ENCODE results near the gene INPP5D.

INPP5D gene

GRCh38 chr2:233209533-233210171 lies 149.5 kb downstream of the INPP5D start:
- Histone ChIP-seq H3K36me3 (ENCODE audit: low read length) (no peaks in the 10 kb centered on the region), H3K79me2 (ENCODE audit: insufficient read depth, low read length) (no peaks in the 10 kb centered on the region), H3K27me3 (ENCODE audit: low read length) (no peaks in the 10 kb centered on the region), H4K20me1 (ENCODE audit: low read depth, low read length) (no peaks in the 10 kb centered on the region), H2AFZ (ENCODE audit: low read depth, low read length, severe bottlenecking) (no peak overlapping the region), H3K9me2 (replicated peaks; ENCODE audit: insufficient read depth, low read length) (no peaks in the 10 kb centered on the region), H3K9ac (ENCODE audit: low read length) (no peak overlapping the region), H3K9me3 (ENCODE audit: insufficient read depth, low read length) (no peaks in the 10 kb centered on the region), H3K4me3 (ENCODE audit: insufficient read depth, low read length, poor library complexity, severe bottlenecking) (no peak overlapping the region), H3F3A (ENCODE audit: insufficient read depth) (no peaks in the 10 kb centered on the region), H3K27ac (ENCODE audit: low read depth, low read length) (no peak overlapping the region), H3K4me2 (ENCODE audit: low read depth, low read length, poor library complexity, severe bottlenecking) (no peak overlapping the region)
- TF ChIP-seq EZH2phosphoT487 (conservative IDR thresholded peaks at IDR 0.05; ENCODE audit: low read length) (no peak), CTCF (IDR thresholded peaks at IDR 0.05; ENCODE audit: insufficient read depth, low read length, poor library complexity, severe bottlenecking) (no peak)

GRCh38 chr2:233210281-233210680 lies 150.1 kb downstream of the INPP5D start:
- Histone ChIP-seq H3K9me3 (ENCODE audit: insufficient read depth, low read length) (no peaks in the 10 kb centered on the region), H3K79me2 (ENCODE audit: insufficient read depth, low read length) (no peaks in the 10 kb centered on the region), H3K27ac (ENCODE audit: low read depth, low read length) (no peak overlapping the region), H4K20me1 (ENCODE audit: low read depth, low read length) (no peaks in the 10 kb centered on the region), H3K4me2 (ENCODE audit: low read depth, low read length, poor library complexity, severe bottlenecking) (no peak overlapping the region), H3K27me3 (ENCODE audit: low read length) (no peaks in the 10 kb centered on the region), H3F3A (ENCODE audit: insufficient read depth) (no peaks in the 10 kb centered on the region), H3K36me3 (ENCODE audit: low read length) (no peaks in the 10 kb centered on the region), H3K9me2 (replicated peaks; ENCODE audit: insufficient read depth, low read length) (no peaks in the 10 kb centered on the region), H3K9ac (ENCODE audit: low read length) (no peak overlapping the region), H3K4me3 (ENCODE audit: insufficient read depth, low read length, poor library complexity, severe bottlenecking) (no peak overlapping the region), H2AFZ (ENCODE audit: low read depth, low read length, severe bottlenecking) (no peak overlapping the region)
- no peak for TF ChIP-seq EZH2phosphoT487 (conservative IDR thresholded peaks at IDR 0.05; ENCODE audit: low read length)
- TF ChIP-seq CTCF (IDR thresholded peaks at IDR 0.05; ENCODE audit: insufficient read depth, low read length, poor library complexity, severe bottlenecking): no peak

- H3K36me3 ChIP-seq (ENCODE audit: low read length): no peaks in the 10 kb centered on the region
- H3K9ac ChIP-seq (ENCODE audit: low read length): no peak overlapping the region
- H3F3A ChIP-seq (ENCODE audit: insufficient read depth): no peaks in the 10 kb centered on the region
- no peaks in the 10 kb centered on the region for H3K9me3 ChIP-seq (ENCODE audit: insufficient read depth, low read length)
- no peak overlapping the region for H3K4me3 ChIP-seq (ENCODE audit: insufficient read depth, low read length, poor library complexity, severe bottlenecking)
- H3K4me2 ChIP-seq (ENCODE audit: low read depth, low read length, poor library complexity, severe bottlenecking): no peak overlapping the region
- H3K27ac ChIP-seq (ENCODE audit: low read depth, low read length): no peak overlapping the region
- H4K20me1 ChIP-seq (ENCODE audit: low read depth, low read length): no peaks in the 10 kb centered on the region
- no peak for TF ChIP-seq CTCF (IDR thresholded peaks at IDR 0.05; ENCODE audit: insufficient read depth, low read length, poor library complexity, severe bottlenecking)
- no peak for TF ChIP-seq EZH2phosphoT487 (conservative IDR thresholded peaks at IDR 0.05; ENCODE audit: low read length)
- no peaks in the 10 kb centered on the region for H3K27me3 ChIP-seq (ENCODE audit: low read length)
- H3K9me2 ChIP-seq (replicated peaks; ENCODE audit: insufficient read depth, low read length): no peaks in the 10 kb centered on the region
- H3K79me2 ChIP-seq (ENCODE audit: insufficient read depth, low read length): no peaks in the 10 kb centered on the region
- H2AFZ ChIP-seq (ENCODE audit: low read depth, low read length, severe bottlenecking): no peak overlapping the region
Observed at GRCh38 chr2:233210843-233211547, 150.9 kb downstream of the INPP5D start.

Data from SU-DHL-6 (cell line).